Measurements from ENCODE around the gene OSBPL2. TPM values are rescaled to one million over a fixed set of nuclear protein-coding genes. Genes with fewer than 3 reads are reported as not detected.

OSBPL2 gene
- total and polyA plus RNA-seq, 2 experiments from 2014 or later, result 22.2 to 27.9 TPM

GRCh38 chr20:62266851-62267250 is 28.5 kb downstream of the OSBPL2 start:
- no peaks in the 10 kb centered on the region for H3K9me2 ChIP-seq (ENCODE audit: insufficient read depth)
- DNase-seq, result no peak
- peaks cover 5% of the 10 kb centered on the region; the same call in 1 of the 2 replicates for H3K36me3 ChIP-seq (ENCODE audit: low read depth)
- no peak overlapping the region for H3K27ac ChIP-seq
- H2AFZ ChIP-seq, result no peak overlapping the region
- no peak overlapping the region for H3K9ac ChIP-seq
- no peak overlapping the region for H3K4me3 ChIP-seq
- no peaks in the 10 kb centered on the region for H3K4me1 ChIP-seq (ENCODE audit: insufficient read depth)
- H3K27me3 ChIP-seq (replicated peaks; ENCODE audit: insufficient read depth), result no peaks in the 10 kb centered on the region
- TF ChIP-seq EZH2phosphoT487 (IDR thresholded peaks at IDR 0.05; ENCODE audit: insufficient read depth, low read depth) (no peak), EZH2 (IDR thresholded peaks at IDR 0.05; ENCODE audit: insufficient read depth, poor library complexity, severe bottlenecking) (no peak)
- H3K4me2 ChIP-seq (ENCODE audit: unreplicated experiment), result no peak overlapping the region
- no peaks in the 10 kb centered on the region for H3F3A ChIP-seq (ENCODE audit: insufficient read depth)
- in situ Hi-C loops (cut with MboI), result no loop called here
- no peaks in the 10 kb centered on the region for H3K9me3 ChIP-seq (ENCODE audit: low read depth)
- 94% methylated on average over 13 of the region's 13 CpGs for WGBS, 2 experiments (ENCODE audit: low coverage in 1 of 2, low lambda C conversion rate in 2 of 2, missing lambda C conversion rate in 2 of 2)
- no peaks in the 10 kb centered on the region for H4K20me1 ChIP-seq (ENCODE audit: insufficient read depth)
- peaks cover 7% of the 10 kb centered on the region for H3K79me2 ChIP-seq (ENCODE audit: insufficient read depth)

GRCh38 chr20:62267543-62267942 is 29.2 kb downstream of the OSBPL2 start:
- H3F3A ChIP-seq (ENCODE audit: insufficient read depth), result no peaks in the 10 kb centered on the region
- WGBS, 2 experiments (ENCODE audit: low coverage in 1 of 2, low lambda C conversion rate in 2 of 2, missing lambda C conversion rate in 2 of 2), result 94 to 96% methylated on average over 10 of the region's 10 CpGs
- H3K4me2 ChIP-seq (ENCODE audit: unreplicated experiment), result no peak overlapping the region
- H4K20me1 ChIP-seq (ENCODE audit: insufficient read depth), result no peaks in the 10 kb centered on the region
- no peak overlapping the region for H3K27ac ChIP-seq
- H2AFZ ChIP-seq, result no peak overlapping the region
- no peaks in the 10 kb centered on the region for H3K27me3 ChIP-seq (replicated peaks; ENCODE audit: insufficient read depth)
- H3K79me2 ChIP-seq (ENCODE audit: insufficient read depth), result peaks cover 7% of the 10 kb centered on the region
- no peak for TF ChIP-seq EZH2phosphoT487 (IDR thresholded peaks at IDR 0.05; ENCODE audit: insufficient read depth, low read depth)
- TF ChIP-seq EZH2 (IDR thresholded peaks at IDR 0.05; ENCODE audit: insufficient read depth, poor library complexity, severe bottlenecking), result no peak
- H3K9me3 ChIP-seq (ENCODE audit: low read depth), result no peaks in the 10 kb centered on the region
- no peak for DNase-seq
- no peaks in the 10 kb centered on the region for H3K9me2 ChIP-seq (ENCODE audit: insufficient read depth)
- no peaks in the 10 kb centered on the region for H3K4me1 ChIP-seq (ENCODE audit: insufficient read depth)
- in situ Hi-C loops (cut with MboI), result no loop called here
- peaks cover 5% of the 10 kb centered on the region; the same call in 1 of the 2 replicates for H3K36me3 ChIP-seq (ENCODE audit: low read depth)
- H3K4me3 ChIP-seq, result no peak overlapping the region
- H3K9ac ChIP-seq, result no peak overlapping the region

- 75 to 84% methylated on average over 7 of the region's 7 CpGs for WGBS, 2 experiments (ENCODE audit: low coverage in 1 of 2, low lambda C conversion rate in 2 of 2, missing lambda C conversion rate in 2 of 2)
- Histone ChIP-seq H3K4me3 (no peak overlapping the region), H3K9ac (no peak overlapping the region), H3K9me3 (ENCODE audit: low read depth) (no peaks in the 10 kb centered on the region), H2AFZ (no peak overlapping the region), H3K4me2 (ENCODE audit: unreplicated experiment) (no peak overlapping the region), H4K20me1 (ENCODE audit: insufficient read depth) (no peaks in the 10 kb centered on the region), H3K36me3 (ENCODE audit: low read depth) (peaks cover 5% of the 10 kb centered on the region), H3K27ac (no peak overlapping the region), H3K27me3 (replicated peaks; ENCODE audit: insufficient read depth) (no peaks in the 10 kb centered on the region), H3K9me2 (ENCODE audit: insufficient read depth) (no peaks in the 10 kb centered on the region), H3K4me1 (ENCODE audit: insufficient read depth) (no peaks in the 10 kb centered on the region), H3F3A (ENCODE audit: insufficient read depth) (no peaks in the 10 kb centered on the region), H3K79me2 (ENCODE audit: insufficient read depth) (peaks cover 7% of the 10 kb centered on the region)
- in situ Hi-C loops (cut with MboI), result no loop called here
- no peak for DNase-seq
- TF ChIP-seq EZH2phosphoT487 (IDR thresholded peaks at IDR 0.05; ENCODE audit: insufficient read depth, low read depth) (no peak), EZH2 (IDR thresholded peaks at IDR 0.05; ENCODE audit: insufficient read depth, poor library complexity, severe bottlenecking) (no peak)
These were observed 30.0 kb downstream of the OSBPL2 start for GRCh38 chr20:62268228-62268900.

GRCh38 chr20:62269378-62269777 is 31.1 kb downstream of the OSBPL2 start:
- Histone ChIP-seq H4K20me1 (ENCODE audit: insufficient read depth) (no peaks in the 10 kb centered on the region), H2AFZ (no peak overlapping the region), H3K9ac (no peak overlapping the region), H3K27ac (no peak overlapping the region), H3K36me3 (ENCODE audit: low read depth) (peaks cover 5% of the 10 kb centered on the region), H3K9me3 (ENCODE audit: low read depth) (no peaks in the 10 kb centered on the region), H3K4me1 (ENCODE audit: insufficient read depth) (no peaks in the 10 kb centered on the region), H3K79me2 (ENCODE audit: insufficient read depth) (peaks cover 7% of the 10 kb centered on the region), H3F3A (ENCODE audit: insufficient read depth) (no peaks in the 10 kb centered on the region), H3K4me2 (ENCODE audit: unreplicated experiment) (no peak overlapping the region), H3K9me2 (ENCODE audit: insufficient read depth) (no peaks in the 10 kb centered on the region), H3K27me3 (replicated peaks; ENCODE audit: insufficient read depth) (no peaks in the 10 kb centered on the region), H3K4me3 (no peak overlapping the region)
- 91% methylated on average over 14 of the region's 14 CpGs for WGBS, 2 experiments (ENCODE audit: low coverage in 1 of 2, low lambda C conversion rate in 2 of 2, missing lambda C conversion rate in 2 of 2)
- in situ Hi-C loops (cut with MboI), result no loop called here
- TF ChIP-seq EZH2 (IDR thresholded peaks at IDR 0.05; ENCODE audit: insufficient read depth, poor library complexity, severe bottlenecking), result no peak
- no peak for TF ChIP-seq EZH2phosphoT487 (IDR thresholded peaks at IDR 0.05; ENCODE audit: insufficient read depth, low read depth)
- no peak for DNase-seq
